H1 (cell line): ENCODE data around the gene CDKN2A. TPM values are rescaled to one million over a fixed set of nuclear protein-coding genes. Genes with fewer than 3 reads are reported as not detected.

Experiments used
- CTCF ChIA-PET: fragments of 300-600 bp; sonication (Branson Sonifier 250); formaldehyde crosslinking; loops from one replicate; lab custom pipeline; 2021; ENCODE audit not compliant: partially characterized antibody; lab: Charles Lee
- POLR2A ChIA-PET: fragments of 300-600 bp; sonication (Branson Sonifier 250); formaldehyde crosslinking; loops from one replicate; lab custom pipeline; 2021; ENCODE audit warnings: inconsistent platforms; ENCODE audit not compliant: partially characterized antibody; lab: Charles Lee
- DNase-seq, 2 experiments: peaks; one replicate each; pipeline versions ENCODE4 v3.0.0 to v3.0.0-alpha.2; 2010 to 2022; ENCODE audit warnings: low spot score in 2 of 2, low read depth in 1 of 2, mixed read lengths in 1 of 2
- FAIRE-seq: peaks from 2 replicates; lab custom pipeline; 2011; peaks lifted over from hg19 to GRCh38; lab: Jason Lieb, UNC
- H2AFZ ChIP-seq: 2 replicates; pipeline ENCODE4 v1.8.1; 2012; ENCODE audit warnings: low read length, inconsistent platforms
- H2AK5ac ChIP-seq: 2 replicates; pipeline ENCODE4 v1.6.1; 2013; ENCODE audit warnings: low read depth, low read length
- H2BK120ac ChIP-seq: replicated peaks from 2 replicates; pipeline ENCODE3; 2013; ENCODE audit warnings: low read depth, low read length, inconsistent platforms
- H2BK12ac ChIP-seq: 2 replicates; pipeline ENCODE4 v1.6.1; 2013; ENCODE audit warnings: low read depth, low read length
- H2BK15ac ChIP-seq: 2 replicates; pipeline ENCODE4 v1.6.1; 2013; ENCODE audit warnings: low read length
- H2BK20ac ChIP-seq: 2 replicates; pipeline ENCODE4 v1.6.1; 2013; ENCODE audit warnings: low read length
- H2BK5ac ChIP-seq: 2 replicates; pipeline ENCODE4 v1.6.1; 2013; ENCODE audit warnings: low read depth, low read length
- H3K14ac ChIP-seq: 2 replicates; pipeline ENCODE4 v1.6.1; 2013; ENCODE audit warnings: inconsistent platforms; ENCODE audit not compliant: insufficient read length
- H3K18ac ChIP-seq: 2 replicates; pipeline ENCODE4 v1.6.1; 2013; ENCODE audit warnings: low read length; ENCODE audit errors: extremely low read depth
- H3K23ac ChIP-seq: 2 replicates; pipeline ENCODE4 v1.6.1; 2013; ENCODE audit warnings: inconsistent platforms; ENCODE audit not compliant: insufficient read length
- H3K23me2 ChIP-seq: 2 replicates; pipeline ENCODE4 v1.6.1; 2013; ENCODE audit warnings: low read depth, low read length
- H3K27ac ChIP-seq: 2 replicates; pipeline ENCODE4 v1.6.1; 2011; ENCODE audit warnings: low read depth, low read length, inconsistent platforms
- H3K27me3 ChIP-seq, 4 experiments: replicated peaks in 1 of 4; 1 replicate in 1 of 4; 2 replicates in 3 of 4; pipeline versions ENCODE4 v1.6.1 to v1.8.1; 2011 to 2013; ENCODE audit warnings: low read length in 3 of 4, mild to moderate bottlenecking in 3 of 4, inconsistent platforms in 2 of 4, mixed read lengths in 2 of 4, moderate library complexity in 1 of 4; ENCODE audit not compliant: control insufficient read depth in 3 of 4, insufficient read depth in 3 of 4; ENCODE audit errors: extremely low read depth in 1 of 4
- H3K36me3 ChIP-seq, 4 experiments: 2 replicates each; pipeline versions ENCODE4 v1.6.1 to v1.8.1; 2011 to 2013; ENCODE audit warnings: mild to moderate bottlenecking in 4 of 4, low read length in 3 of 4, moderate library complexity in 2 of 4, control low read depth in 1 of 4, inconsistent platforms in 1 of 4; ENCODE audit not compliant: insufficient read depth in 4 of 4, control insufficient read depth in 2 of 4
- H3K4ac ChIP-seq: replicated peaks from 2 replicates; pipeline ENCODE3; 2013; ENCODE audit warnings: low read length, low read depth, mixed read lengths, inconsistent platforms; ENCODE audit not compliant: insufficient read length
- H3K4me1 ChIP-seq, 4 experiments: replicated peaks in 1 of 4; 1 replicate in 1 of 4; 2 replicates in 3 of 4; pipeline versions ENCODE4 v1.6.1 to v1.8.1; 2011 to 2013; ENCODE audit warnings: low read length in 3 of 4, inconsistent platforms in 2 of 4, mixed read lengths in 1 of 4; ENCODE audit not compliant: insufficient read depth in 4 of 4, control insufficient read depth in 3 of 4
- H3K4me2 ChIP-seq, 2 experiments: 2 replicates each; pipeline versions ENCODE4 v1.6.1 to v1.8.1; 2011 to 2013; ENCODE audit warnings: low read depth in 2 of 2, low read length in 2 of 2, control low read depth in 1 of 2, inconsistent platforms in 1 of 2, mild to moderate bottlenecking in 1 of 2; ENCODE audit not compliant: insufficient read depth in 1 of 2
- H3K4me3 ChIP-seq, 4 experiments: fragments of 200-600, 300-600 bp in 1 of 4; sonication (generic), shearing (Covaris generic), sonication (Bioruptor Twin) in 1 of 4; 2 replicates each; pipeline versions ENCODE4 v1.5.1 to v1.8.1; 2011 to 2016; ENCODE audit warnings: low read length in 4 of 4, low read depth in 3 of 4, control low read depth in 2 of 4, inconsistent platforms in 2 of 4, mild to moderate bottlenecking in 2 of 4, mixed read lengths in 1 of 4, moderate library complexity in 1 of 4; ENCODE audit not compliant: insufficient read depth in 2 of 4; ENCODE audit errors: extremely low read depth in 1 of 4
- H3K56ac ChIP-seq: replicated peaks from 2 replicates; pipeline ENCODE3; 2013; ENCODE audit warnings: low read depth, mild to moderate bottlenecking, mixed read lengths, low read length, inconsistent platforms; ENCODE audit not compliant: insufficient read length
- H3K79me1 ChIP-seq: 2 replicates; pipeline ENCODE4 v1.6.1; 2013; ENCODE audit warnings: low read depth, low read length, control low read depth
- H3K79me2 ChIP-seq, 2 experiments: 2 replicates each; pipeline versions ENCODE4 v1.6.1 to v1.8.1; 2012 to 2013; ENCODE audit warnings: low read length in 2 of 2, mild to moderate bottlenecking in 2 of 2, inconsistent platforms in 1 of 2; ENCODE audit not compliant: insufficient read depth in 2 of 2, control insufficient read depth in 1 of 2
- H3K9ac ChIP-seq, 4 experiments: replicated peaks in 1 of 4; 1 replicate in 1 of 4; 2 replicates in 3 of 4; pipeline versions ENCODE4 v1.6.1 to v1.8.1; 2011 to 2013; ENCODE audit warnings: low read depth in 3 of 4, low read length in 3 of 4, control low read depth in 2 of 4, mild to moderate bottlenecking in 2 of 4, moderate library complexity in 2 of 4, inconsistent platforms in 1 of 4; ENCODE audit errors: extremely low read depth in 1 of 4
- H3K9me3 ChIP-seq, 2 experiments: 2 replicates each; pipeline versions ENCODE4 v1.6.1 to v1.8.1; 2012 to 2013; ENCODE audit warnings: mild to moderate bottlenecking in 2 of 2, moderate library complexity in 2 of 2, control low read depth in 1 of 2, inconsistent platforms in 1 of 2, low read depth in 1 of 2, low read length in 1 of 2, mixed read lengths in 1 of 2; ENCODE audit not compliant: insufficient read depth in 2 of 2
- H4K20me1 ChIP-seq, 2 experiments: replicated peaks in 1 of 2; 2 replicates each; pipeline versions ENCODE3 to v1.8.1; 2011 to 2013; ENCODE audit warnings: inconsistent platforms in 2 of 2, low read length in 2 of 2, mild to moderate bottlenecking in 1 of 2; ENCODE audit not compliant: insufficient read depth in 2 of 2, control insufficient read depth in 1 of 2
- H4K5ac ChIP-seq: 2 replicates; pipeline ENCODE4 v1.6.1; 2013; ENCODE audit warnings: low read length, low read depth, mixed read lengths, inconsistent platforms; ENCODE audit not compliant: insufficient read length
- H4K8ac ChIP-seq: 2 replicates; pipeline ENCODE4 v1.8.0; 2013; ENCODE audit warnings: mild to moderate bottlenecking, moderate library complexity, low read length, inconsistent platforms; ENCODE audit not compliant: insufficient read depth; ENCODE audit errors: extremely low read depth
- H4K91ac ChIP-seq: replicated peaks from 2 replicates; pipeline ENCODE3; 2013; ENCODE audit warnings: low read length, mixed read lengths, inconsistent platforms; ENCODE audit not compliant: insufficient read length
- CHD1 ChIP-seq: IDR thresholded peaks from 2 replicates; pipeline ENCODE4 v1.6.1; 2012; ENCODE audit warnings: low read depth, low read length, improper control_type of control experiment
- EZH2 ChIP-seq: fragments of 200-600 bp; sonication (generic); IDR thresholded peaks from 2 replicates; pipeline ENCODE4 v1.7.1; 2012; ENCODE audit warnings: low read depth, mild to moderate bottlenecking, moderate library complexity, low read length, inconsistent platforms; ENCODE audit not compliant: severe bottlenecking
- GABPA ChIP-seq: IDR thresholded peaks from 2 replicates; pipeline ENCODE4 v1.6.1; 2011; ENCODE audit warnings: mild to moderate bottlenecking, low read length, moderate library complexity, borderline replicate concordance; ENCODE audit not compliant: insufficient read depth
- SRF ChIP-seq: IDR thresholded peaks from 2 replicates; pipeline ENCODE4 v1.6.1; 2011; ENCODE audit warnings: mild to moderate bottlenecking, low read depth, low read length, moderate library complexity
- WGBS, 2 experiments: shearing (Covaris generic) in 1 of 2; methylation state at CpG; one replicate each; pipeline versions ENCODE4 v1.1.6 to v1.1.7; 2013 to 2015; ENCODE audit warnings: low lambda C conversion rate in 2 of 2, mixed read lengths in 2 of 2, inconsistent platforms in 1 of 2, low coverage in 1 of 2, missing lambda C conversion rate in 1 of 2; ENCODE audit not compliant: insufficient replicate concordance in 2 of 2, insufficient coverage in 1 of 2, insufficient read length in 1 of 2; ENCODE audit errors: extremely low coverage in 1 of 2, missing lambda C conversion rate in 1 of 2; 5-methylcytosine and 5-hydroxymethylcytosine counted together
- polyA plus RNA-seq, 7 experiments: library from polyadenylated mRNA; depleted of rRNA in 3 of 7; stranded (reverse) in 5 of 7; unstranded in 2 of 7; fragments of >200 nt in 5 of 7; fragments of 200-250 nt in 2 of 7; gene quantifications; 1 replicate in 5 of 7; 2 replicates in 1 of 7; 4 replicates in 1 of 7; pipeline versions ENCODE4 v1.2.1 to v1.2.3, GENCODE V29; 2011 to 2013; ENCODE audit warnings: missing spikeins in 2 of 7, mixed read lengths in 2 of 7
- total RNA-seq: library from RNA; stranded (reverse); fragmentation: NEBNext Ultra II Directional; extraction: Animal tissue kit (Norgen Biotek cat#: 25700); gene quantifications from 2 replicates; pipeline ENCODE4 v1.2.1, GENCODE V29; 2021

CDKN2A gene
- total and polyA plus RNA-seq, 2 of the 8 experiments (the other 6 are each of a cell fraction or from before 2014, with no cell fraction given), result 0.51 to 0.73 TPM

- Histone ChIP-seq H3K36me3 (no peaks in the 10 kb centered on the region), H2BK12ac (no peak overlapping the region), H4K8ac (no peak overlapping the region), H3K9me3 (no peaks in the 10 kb centered on the region), H4K5ac (no peak overlapping the region), H3K14ac (no peak overlapping the region), H3K4me3 (no peak overlapping the region), H2BK15ac (no peak overlapping the region), H2BK120ac (no peak overlapping the region), H3K56ac (peak overlapping the region; percentile 39), H3K23me2 (peaks cover 2% of the 10 kb centered on the region; the same call in 1 of the 2 replicates), H3K27ac (no peak overlapping the region), H3K18ac (no peak overlapping the region), H2BK5ac (no peak overlapping the region), H3K9ac (no peak overlapping the region)
- CTCF ChIA-PET, result interaction anchor here (6.5 kb wide), 1 partner anchor 20 kb away, joined by 46 read pairs; the partner anchor contains the start of gene CDKN2B
- no peak for FAIRE-seq
- TF ChIP-seq CHD1 (no peak), GABPA (no peak), SRF (no peak), EZH2 (peak; percentile 22)
- TF ChIP-seq, all 59 proteins: peak for 1
- Histone ChIP-seq H3K79me2 (no peaks in the 10 kb centered on the region), H3K23ac (no peak overlapping the region), H4K20me1 (peaks cover 0 to 2% of the 10 kb centered on the region in 2 experiments), H3K27me3 (peaks cover 36 to 69% (median 51%) of the 10 kb centered on the region in 4 experiments), H3K4ac (no peak overlapping the region), H2AK5ac (no peak overlapping the region), H2BK20ac (no peak overlapping the region), H3K4me2 (no peak overlapping the region; a peak in 1 of 4 replicates), H2AFZ (no peak overlapping the region), H3K79me1 (no peaks in the 10 kb centered on the region), H4K91ac (no peak overlapping the region), H3K4me1 (peaks cover 1 to 9% (median 4%) of the 10 kb centered on the region in 4 experiments; a peak in 5 of 7 replicates)
- 30% methylated on average over 9 of the region's 9 CpGs; no CpG with 5 or more reads in 1 of the 2 experiments for WGBS, 2 experiments
- no peak for DNase-seq
- POLR2A ChIA-PET, result no interaction called here
Measured at GRCh38 chr9:21988056-21988990, 5.9 kb downstream of the CDKN2A start.
